Endodermal cell (in vitro differentiated cells): Measurements from ENCODE around the gene ADIPOR2. TPM values are rescaled to one million over a fixed set of nuclear protein-coding genes. Genes with fewer than 3 reads are reported as not detected.

Experiments
- DNase-seq: peaks from one replicate; pipeline ENCODE4 v3.0.0-alpha.2; 2017
- H3K27ac ChIP-seq: 2 replicates; pipeline ENCODE4 v1.5.1; 2013; ENCODE audit warnings: mild to moderate bottlenecking, low read depth, low read length, moderate library complexity
- H3K27me3 ChIP-seq: 2 replicates; pipeline ENCODE4 v1.6.1; 2013; ENCODE audit warnings: mild to moderate bottlenecking, low read length, moderate library complexity; ENCODE audit not compliant: insufficient read depth, control insufficient read depth, poor library complexity, severe bottlenecking
- H3K36me3 ChIP-seq: 2 replicates; pipeline ENCODE4 v1.7.0; 2013; ENCODE audit warnings: mild to moderate bottlenecking, low read length, moderate library complexity; ENCODE audit not compliant: control insufficient read depth, insufficient read depth
- H3K4me1 ChIP-seq: one replicate; pipeline ENCODE4 v1.7.0; 2013; ENCODE audit warnings: low read length; ENCODE audit not compliant: control insufficient read depth, insufficient read depth
- H3K4me3 ChIP-seq: 2 replicates; pipeline ENCODE4 v1.5.1; 2013; ENCODE audit warnings: mild to moderate bottlenecking, low read length, moderate library complexity
- H3K9ac ChIP-seq: 2 replicates; pipeline ENCODE4 v1.6.1; 2013; ENCODE audit warnings: mild to moderate bottlenecking, low read length, moderate library complexity; ENCODE audit not compliant: poor library complexity, severe bottlenecking; ENCODE audit errors: extremely low read depth
- H3K9me3 ChIP-seq: 2 replicates; pipeline ENCODE4 v1.6.1; 2013; ENCODE audit warnings: mild to moderate bottlenecking, low read length, moderate library complexity; ENCODE audit not compliant: control insufficient read depth
- H3K27ac Mint-ChIP-seq: 2 replicates; pipeline ENCODE4 v1.8.0; 2020; ENCODE audit warnings: mixed read lengths
- H3K27me3 Mint-ChIP-seq: 2 replicates; pipeline ENCODE4 v1.8.0; 2021; ENCODE audit warnings: mild to moderate bottlenecking, mixed read lengths; ENCODE audit not compliant: insufficient read depth
- H3K36me3 Mint-ChIP-seq: 2 replicates; pipeline ENCODE4 v1.8.0; 2020; ENCODE audit warnings: low read depth, mixed read lengths
- H3K4me1 Mint-ChIP-seq: 2 replicates; pipeline ENCODE4 v1.8.0; 2020; ENCODE audit warnings: mixed read lengths
- H3K4me3 Mint-ChIP-seq: 2 replicates; pipeline ENCODE4 v1.8.0; 2020; ENCODE audit warnings: mild to moderate bottlenecking, moderate library complexity, mixed read lengths
- H3K9me3 Mint-ChIP-seq: 2 replicates; pipeline ENCODE4 v1.8.0; 2020; ENCODE audit warnings: mild to moderate bottlenecking, mixed read lengths
- CTCF ChIP-seq: fragments of 200-600 bp; sonication (generic); conservative IDR thresholded peaks from 2 replicates; pipeline ENCODE4 v1.5.0; 2021; ENCODE audit warnings: antibody characterized with exemption, mild to moderate bottlenecking
- WGBS, 2 experiments: methylation state at CpG; one replicate each; pipeline versions ENCODE4 v1.1.5 to v1.1.7; 2013; ENCODE audit warnings: missing lambda C conversion rate in 2 of 2, mixed read lengths in 1 of 2; ENCODE audit not compliant: insufficient coverage in 1 of 2, insufficient read length in 1 of 2; 5-methylcytosine and 5-hydroxymethylcytosine counted together
- total RNA-seq, 2 donors: library from RNA; stranded (reverse); fragmentation: NEBNext Ultra II Directional in 1 of 2; extraction: Animal tissue kit (Norgen Biotek cat#: 25700) in 1 of 2; gene quantifications; 2 replicates in 1 of 2; 3 replicates in 1 of 2; pipeline ENCODE4 v1.2.1, GENCODE V29; 2021

Gene ADIPOR2
- total RNA-seq, 2 donors from 2014 or later: 53.7 to 124 TPM

DNA sequence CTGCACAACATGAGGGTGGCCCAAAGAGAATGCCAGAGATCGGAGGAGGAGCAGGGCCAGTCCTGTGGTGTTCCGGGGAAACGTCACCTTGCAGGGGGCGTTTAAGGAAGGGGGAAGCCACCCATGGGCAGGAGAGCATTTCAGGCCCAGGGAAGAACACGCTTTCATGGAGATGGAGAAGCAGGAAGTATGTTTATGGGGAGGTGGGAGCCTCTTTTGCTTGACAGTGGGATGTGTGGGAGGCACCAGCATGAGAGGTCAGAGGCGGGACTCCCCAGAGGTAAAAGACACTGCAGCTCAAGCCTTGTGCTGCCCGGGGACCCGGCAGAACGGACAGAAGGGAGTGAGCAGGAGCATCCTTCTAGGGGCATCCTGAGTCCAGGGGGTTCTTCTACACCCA, 128.2 kb downstream of the ADIPOR2 start:
- Histone ChIP-seq H3K36me3 (no peaks in the 10 kb centered on the region), H3K27me3 (peaks cover 34% of the 10 kb centered on the region), H3K27ac (no peak overlapping the region), H3K9ac (no peak overlapping the region), H3K9me3 (no peaks in the 10 kb centered on the region), H3K4me1 (no peaks in the 10 kb centered on the region), H3K4me3 (no peak overlapping the region)
- WGBS, 2 experiments: 81 to 84% methylated on average over 5 to 9 of the region's 9 CpGs
- peaks cover 18% of the 10 kb centered on the region for H3K9me3 Mint-ChIP-seq
- no peak for TF ChIP-seq CTCF
- no peak overlapping the region for H3K4me3 Mint-ChIP-seq
- no peak for DNase-seq
- peaks cover 47% of the 10 kb centered on the region for H3K27me3 Mint-ChIP-seq
- H3K27ac Mint-ChIP-seq: no peak overlapping the region
- H3K36me3 Mint-ChIP-seq: no peaks in the 10 kb centered on the region
- peaks cover 22% of the 10 kb centered on the region for H3K4me1 Mint-ChIP-seq

- H3K27ac ChIP-seq: no peak overlapping the region
- H3K4me3 ChIP-seq: no peak overlapping the region
- Mint-ChIP-seq H3K27me3 (peaks cover 45% of the 10 kb centered on the region), H3K27ac (no peak overlapping the region), H3K36me3 (no peaks in the 10 kb centered on the region), H3K9me3 (peaks cover 18% of the 10 kb centered on the region), H3K4me1 (peaks cover 22% of the 10 kb centered on the region), H3K4me3 (peak overlapping the region; percentile 34)
- no peak for TF ChIP-seq CTCF
- peaks cover 34% of the 10 kb centered on the region for H3K27me3 ChIP-seq
- 73 to 79% methylated on average over 5 to 6 of the region's 6 CpGs for WGBS, 2 experiments
- no peak overlapping the region for H3K9ac ChIP-seq
- no peak for DNase-seq
- no peaks in the 10 kb centered on the region for H3K36me3 ChIP-seq
- no peaks in the 10 kb centered on the region for H3K9me3 ChIP-seq
- no peaks in the 10 kb centered on the region for H3K4me1 ChIP-seq
These were observed 128.7 kb downstream of the ADIPOR2 start for GRCh38 chr12:1819571-1819970.

- Histone ChIP-seq H3K9ac (no peak within 1 kb of the TSS), H3K27me3 (peaks cover 34% of the 10 kb centered on the region), H3K9me3 (no peaks in the 10 kb centered on the region), H3K36me3 (no peaks in the 10 kb centered on the region), H3K4me1 (no peaks in the 10 kb centered on the region), H3K27ac (no peak within 1 kb of the TSS), H3K4me3 (no peak within 1 kb of the TSS)
- TF ChIP-seq CTCF: no peak
- WGBS, 2 experiments: 31 to 41% methylated on average over 21 to 34 of the region's 34 CpGs
- Mint-ChIP-seq H3K4me3 (peak within 1 kb of the TSS; percentile 34), H3K36me3 (no peaks in the 10 kb centered on the region), H3K4me1 (peaks cover 22% of the 10 kb centered on the region), H3K27me3 (peaks cover 44% of the 10 kb centered on the region), H3K9me3 (peaks cover 18% of the 10 kb centered on the region), H3K27ac (no peak within 1 kb of the TSS)
- no peak for DNase-seq
These were observed 129.5 kb downstream of the ADIPOR2 start, which contains the start of gene LRTM2 for GRCh38 chr12:1820191-1820895. Gene LRTM2, plus strand, starts transcription at chr12:1820565. Its CDS starts 7,584 bp downstream, at chr12:1828149.
